Measurements from ENCODE around the gene COL8A2. TPM values are rescaled to one million over a fixed set of nuclear protein-coding genes. Genes with fewer than 3 reads are reported as not detected.

COL8A2 gene
- total RNA-seq, 1 experiment from 2014 or later = 2.3 TPM

DNA sequence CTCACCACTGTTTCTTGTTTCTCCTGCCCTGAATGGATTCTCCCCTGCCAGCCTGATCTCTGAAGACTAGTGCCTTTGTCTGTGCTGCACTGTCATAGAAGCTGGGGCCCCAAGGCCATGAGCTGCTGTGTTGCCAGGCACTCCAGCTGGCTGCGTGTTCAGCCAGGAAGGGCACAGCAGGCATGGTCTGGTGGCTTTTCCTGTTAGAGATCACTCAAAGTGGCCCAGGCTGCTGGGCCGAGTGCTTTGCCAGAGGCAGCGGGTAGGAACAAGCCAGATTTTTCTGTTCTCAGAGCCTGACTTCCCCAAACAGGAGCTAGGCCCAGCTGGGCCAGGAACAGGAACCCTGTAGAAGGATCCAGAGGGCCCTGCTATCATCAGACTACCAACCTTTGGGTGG lies 31.1 kb downstream of the COL8A2 start:
- no peaks in the 10 kb centered on the region for H3K9me3 Mint-ChIP-seq
- POLR2A ChIA-PET = no interaction called here
- no peak overlapping the region for H3K4me3 Mint-ChIP-seq
- no peaks in the 10 kb centered on the region for H3K27me3 Mint-ChIP-seq (ENCODE audit: low read depth)
- H3K4me1 Mint-ChIP-seq = peaks cover 24% of the 10 kb centered on the region
- DNase-seq (ENCODE audit: low spot score) = no peak
- peaks cover 26% of the 10 kb centered on the region for H3K36me3 Mint-ChIP-seq
- no peak overlapping the region for H3K27ac Mint-ChIP-seq
- no peak for TF ChIP-seq CREM (CRISPR knock-in tag; IDR thresholded peaks at IDR 0.05)
- TF ChIP-seq, protein P1, sequence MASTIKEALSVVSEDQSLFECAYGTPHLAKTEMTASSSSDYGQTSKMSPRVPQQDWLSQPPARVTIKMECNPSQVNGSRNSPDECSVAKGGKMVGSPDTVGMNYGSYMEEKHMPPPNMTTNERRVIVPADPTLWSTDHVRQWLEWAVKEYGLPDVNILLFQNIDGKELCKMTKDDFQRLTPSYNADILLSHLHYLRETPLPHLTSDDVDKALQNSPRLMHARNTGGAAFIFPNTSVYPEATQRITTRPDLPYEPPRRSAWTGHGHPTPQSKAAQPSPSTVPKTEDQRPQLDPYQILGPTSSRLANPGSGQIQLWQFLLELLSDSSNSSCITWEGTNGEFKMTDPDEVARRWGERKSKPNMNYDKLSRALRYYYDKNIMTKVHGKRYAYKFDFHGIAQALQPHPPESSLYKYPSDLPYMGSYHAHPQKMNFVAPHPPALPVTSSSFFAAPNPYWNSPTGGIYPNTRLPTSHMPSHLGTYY (CRISPR knock-in tag; IDR thresholded peaks at IDR 0.05) = no peak
- TF ChIP-seq NR3C1 (CRISPR knock-in tag; conservative IDR thresholded peaks at IDR 0.05; ENCODE audit: low read depth) = no peak
- TF ChIP-seq, protein P2, sequence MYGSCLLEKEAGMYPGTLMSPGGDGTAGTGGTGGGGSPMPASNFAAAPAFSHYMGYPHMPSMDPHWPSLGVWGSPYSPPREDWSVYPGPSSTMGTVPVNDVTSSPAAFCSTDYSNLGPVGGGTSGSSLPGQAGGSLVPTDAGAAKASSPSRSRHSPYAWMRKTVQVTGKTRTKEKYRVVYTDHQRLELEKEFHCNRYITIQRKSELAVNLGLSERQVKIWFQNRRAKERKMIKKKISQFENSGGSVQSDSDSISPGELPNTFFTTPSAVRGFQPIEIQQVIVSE (CRISPR knock-in tag; IDR thresholded peaks at IDR 0.05; ENCODE audit: borderline replicate concordance) = no peak
- TF ChIP-seq, protein P3, sequence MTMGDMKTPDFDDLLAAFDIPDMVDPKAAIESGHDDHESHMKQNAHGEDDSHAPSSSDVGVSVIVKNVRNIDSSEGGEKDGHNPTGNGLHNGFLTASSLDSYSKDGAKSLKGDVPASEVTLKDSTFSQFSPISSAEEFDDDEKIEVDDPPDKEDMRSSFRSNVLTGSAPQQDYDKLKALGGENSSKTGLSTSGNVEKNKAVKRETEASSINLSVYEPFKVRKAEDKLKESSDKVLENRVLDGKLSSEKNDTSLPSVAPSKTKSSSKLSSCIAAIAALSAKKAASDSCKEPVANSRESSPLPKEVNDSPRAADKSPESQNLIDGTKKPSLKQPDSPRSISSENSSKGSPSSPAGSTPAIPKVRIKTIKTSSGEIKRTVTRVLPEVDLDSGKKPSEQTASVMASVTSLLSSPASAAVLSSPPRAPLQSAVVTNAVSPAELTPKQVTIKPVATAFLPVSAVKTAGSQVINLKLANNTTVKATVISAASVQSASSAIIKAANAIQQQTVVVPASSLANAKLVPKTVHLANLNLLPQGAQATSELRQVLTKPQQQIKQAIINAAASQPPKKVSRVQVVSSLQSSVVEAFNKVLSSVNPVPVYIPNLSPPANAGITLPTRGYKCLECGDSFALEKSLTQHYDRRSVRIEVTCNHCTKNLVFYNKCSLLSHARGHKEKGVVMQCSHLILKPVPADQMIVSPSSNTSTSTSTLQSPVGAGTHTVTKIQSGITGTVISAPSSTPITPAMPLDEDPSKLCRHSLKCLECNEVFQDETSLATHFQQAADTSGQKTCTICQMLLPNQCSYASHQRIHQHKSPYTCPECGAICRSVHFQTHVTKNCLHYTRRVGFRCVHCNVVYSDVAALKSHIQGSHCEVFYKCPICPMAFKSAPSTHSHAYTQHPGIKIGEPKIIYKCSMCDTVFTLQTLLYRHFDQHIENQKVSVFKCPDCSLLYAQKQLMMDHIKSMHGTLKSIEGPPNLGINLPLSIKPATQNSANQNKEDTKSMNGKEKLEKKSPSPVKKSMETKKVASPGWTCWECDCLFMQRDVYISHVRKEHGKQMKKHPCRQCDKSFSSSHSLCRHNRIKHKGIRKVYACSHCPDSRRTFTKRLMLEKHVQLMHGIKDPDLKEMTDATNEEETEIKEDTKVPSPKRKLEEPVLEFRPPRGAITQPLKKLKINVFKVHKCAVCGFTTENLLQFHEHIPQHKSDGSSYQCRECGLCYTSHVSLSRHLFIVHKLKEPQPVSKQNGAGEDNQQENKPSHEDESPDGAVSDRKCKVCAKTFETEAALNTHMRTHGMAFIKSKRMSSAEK (CRISPR knock-in tag; IDR thresholded peaks at IDR 0.05; ENCODE audit: borderline replicate concordance) = no peak
- TF ChIP-seq TCF7 (CRISPR knock-in tag; IDR thresholded peaks at IDR 0.05; ENCODE audit: low read depth) = no peak
- no peak for TF ChIP-seq SMAD3 (CRISPR knock-in tag; IDR thresholded peaks at IDR 0.05; ENCODE audit: borderline replicate concordance)
- TF ChIP-seq, protein P4, sequence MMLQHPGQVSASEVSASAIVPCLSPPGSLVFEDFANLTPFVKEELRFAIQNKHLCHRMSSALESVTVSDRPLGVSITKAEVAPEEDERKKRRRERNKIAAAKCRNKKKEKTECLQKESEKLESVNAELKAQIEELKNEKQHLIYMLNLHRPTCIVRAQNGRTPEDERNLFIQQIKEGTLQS (CRISPR knock-in tag; conservative IDR thresholded peaks at IDR 0.05) = no peak
- TF ChIP-seq ZNF121 (CRISPR knock-in tag; IDR thresholded peaks at IDR 0.05) = no peak
- no peak for TF ChIP-seq NR1H2 (CRISPR knock-in tag; IDR thresholded peaks at IDR 0.05)
- TF ChIP-seq RORB (CRISPR knock-in tag; IDR thresholded peaks at IDR 0.05) = no peak
- ATAC-seq = no peak
- CTCF ChIA-PET = no interaction called here

DNA sequence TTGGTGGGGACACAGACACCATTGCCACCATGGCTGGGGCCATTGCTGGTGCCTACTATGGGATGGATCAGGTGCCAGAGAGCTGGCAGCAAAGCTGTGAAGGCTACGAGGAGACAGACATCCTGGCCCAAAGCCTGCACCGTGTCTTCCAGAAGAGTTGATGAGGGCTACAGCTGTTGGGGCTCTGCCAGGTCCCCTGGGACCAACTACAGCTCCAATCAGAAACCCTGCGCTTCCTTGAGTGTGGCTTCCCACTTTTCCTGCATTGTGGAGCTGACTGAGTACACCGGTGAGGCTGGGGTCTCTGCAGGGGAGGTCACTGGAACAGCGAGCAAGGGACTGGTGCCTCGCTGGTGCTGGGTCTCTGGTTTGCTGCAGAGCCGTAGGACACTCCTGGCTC lies 31.8 kb downstream of the COL8A2 start:
- POLR2A ChIA-PET = no interaction called here

DNA sequence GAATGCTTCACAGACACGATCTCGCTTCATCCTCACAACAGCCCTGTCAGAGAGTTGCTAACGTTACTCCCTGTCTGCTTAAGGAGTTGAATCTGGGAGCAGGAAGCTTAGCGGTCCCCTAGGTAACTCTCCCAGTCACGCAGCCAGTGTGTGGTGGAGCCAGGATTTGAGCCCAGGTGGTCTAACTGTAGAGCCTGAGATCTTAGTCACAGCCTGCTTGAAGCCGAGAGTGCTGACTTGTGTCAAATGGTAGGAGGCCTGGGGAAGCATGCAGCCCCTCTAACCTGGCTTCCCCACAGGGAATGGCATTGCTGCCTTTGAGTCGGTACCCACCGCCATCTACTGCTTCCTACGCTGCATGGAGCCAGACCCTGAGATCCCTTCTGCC lies 32.2 kb downstream of the COL8A2 start:
- ATAC-seq = no peak
- TF ChIP-seq GRHL2 (CRISPR knock-in tag; IDR thresholded peaks at IDR 0.05; ENCODE audit: insufficient replicate concordance, severe bottlenecking) (no peak), TCF7 (CRISPR knock-in tag; IDR thresholded peaks at IDR 0.05; ENCODE audit: low read depth) (no peak), NR3C1 (CRISPR knock-in tag; conservative IDR thresholded peaks at IDR 0.05; ENCODE audit: low read depth) (no peak), ZNF416 (CRISPR knock-in tag; IDR thresholded peaks at IDR 0.05) (no peak), ELF4 (CRISPR knock-in tag; IDR thresholded peaks at IDR 0.05; ENCODE audit: low read depth) (no peak)
- TF ChIP-seq, protein P5, sequence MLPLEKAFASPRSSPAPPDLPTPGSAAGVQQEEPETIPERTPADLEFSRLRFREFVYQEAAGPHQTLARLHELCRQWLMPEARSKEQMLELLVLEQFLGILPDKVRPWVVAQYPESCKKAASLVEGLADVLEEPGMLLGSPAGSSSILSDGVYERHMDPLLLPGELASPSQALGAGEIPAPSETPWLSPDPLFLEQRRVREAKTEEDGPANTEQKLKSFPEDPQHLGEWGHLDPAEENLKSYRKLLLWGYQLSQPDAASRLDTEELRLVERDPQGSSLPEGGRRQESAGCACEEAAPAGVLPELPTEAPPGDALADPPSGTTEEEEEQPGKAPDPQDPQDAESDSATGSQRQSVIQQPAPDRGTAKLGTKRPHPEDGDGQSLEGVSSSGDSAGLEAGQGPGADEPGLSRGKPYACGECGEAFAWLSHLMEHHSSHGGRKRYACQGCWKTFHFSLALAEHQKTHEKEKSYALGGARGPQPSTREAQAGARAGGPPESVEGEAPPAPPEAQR (CRISPR knock-in tag; IDR thresholded peaks at IDR 0.05) = no peak
- CTCF ChIA-PET = no interaction called here
- Mint-ChIP-seq H3K27ac (no peak overlapping the region), H3K27me3 (ENCODE audit: low read depth) (no peaks in the 10 kb centered on the region), H3K9me3 (no peaks in the 10 kb centered on the region), H3K36me3 (peaks cover 26% of the 10 kb centered on the region), H3K4me3 (no peak overlapping the region), H3K4me1 (peaks cover 24% of the 10 kb centered on the region)
- no peak for DNase-seq (ENCODE audit: low spot score)
- POLR2A ChIA-PET = no interaction called here

More for the DNA sequence above, 31.8 kb downstream of the COL8A2 start:
- ATAC-seq (no peak), DNase-seq (ENCODE audit: low spot score) (peak; percentile 3)
- TF ChIP-seq SP1 (CRISPR knock-in tag; conservative IDR thresholded peaks at IDR 0.05) (no peak), EMX1 (CRISPR knock-in tag; IDR thresholded peaks at IDR 0.05) (no peak), KAT7 (CRISPR knock-in tag; IDR thresholded peaks at IDR 0.05; ENCODE audit: borderline replicate concordance) (no peak)
- Mint-ChIP-seq H3K4me3 (no peak overlapping the region), H3K27me3 (ENCODE audit: low read depth) (no peaks in the 10 kb centered on the region), H3K36me3 (peaks cover 26% of the 10 kb centered on the region), H3K9me3 (no peaks in the 10 kb centered on the region), H3K27ac (no peak overlapping the region), H3K4me1 (peaks cover 24% of the 10 kb centered on the region)
- CTCF ChIA-PET = no interaction called here
